CD14-positive monocyte (primary cell): ENCODE results near the gene MRPS18A. TPM values are rescaled to one million over a fixed set of nuclear protein-coding genes. Genes with fewer than 3 reads are reported as not detected.

Source experiments
- DNase-seq, 3 donors: peaks; one replicate each; pipeline ENCODE4 v3.0.0-alpha.2; 2011 to 2022
- H2AFZ ChIP-seq: 2 replicates; pipeline ENCODE4 v1.6.0; 2012; ENCODE audit warnings: mild to moderate bottlenecking, low read depth, low read length, inconsistent platforms; ENCODE audit not compliant: insufficient read depth, poor library complexity, severe bottlenecking
- H3K27ac ChIP-seq, 2 donors: 1 replicate in 1 of 2; 2 replicates in 1 of 2; pipeline ENCODE4 v1.5.1; 2012 to 2013; ENCODE audit warnings: low read length in 2 of 2, control low read depth in 1 of 2, inconsistent platforms in 1 of 2, low read depth in 1 of 2, mild to moderate bottlenecking in 1 of 2
- H3K27me3 ChIP-seq, 2 donors: one replicate each; pipeline versions ENCODE4 v1.6.0 to v1.6.1; 2011 to 2013; ENCODE audit warnings: low read length in 2 of 2; ENCODE audit not compliant: control insufficient read depth in 2 of 2, insufficient read depth in 2 of 2
- H3K36me3 ChIP-seq, 2 donors: replicated peaks in 1 of 2; 1 replicate in 1 of 2; 2 replicates in 1 of 2; pipeline versions ENCODE4 v1.5.1 to v1.6.1; 2012 to 2013; ENCODE audit warnings: low read length in 2 of 2, control low read depth in 1 of 2, inconsistent platforms in 1 of 2, mild to moderate bottlenecking in 1 of 2; ENCODE audit not compliant: insufficient read depth in 2 of 2, control insufficient read depth in 1 of 2
- H3K4me1 ChIP-seq, 2 donors: 1 replicate in 1 of 2; 2 replicates in 1 of 2; pipeline versions ENCODE4 v1.5.1 to v1.6.1; 2012 to 2013; ENCODE audit warnings: low read length in 2 of 2, control low read depth in 1 of 2, inconsistent platforms in 1 of 2, mild to moderate bottlenecking in 1 of 2, moderate library complexity in 1 of 2; ENCODE audit not compliant: insufficient read depth in 2 of 2, control insufficient read depth in 1 of 2
- H3K4me2 ChIP-seq: replicated peaks from 2 replicates; pipeline ENCODE3; 2012; ENCODE audit warnings: low read length, moderate library complexity, mild to moderate bottlenecking; ENCODE audit not compliant: poor library complexity, severe bottlenecking; ENCODE audit errors: extremely low read depth
- H3K4me3 ChIP-seq, 3 experiments: fragments of 200-600 bp in 1 of 3; sonication (generic) in 1 of 3; replicated peaks in 1 of 3; 1 replicate in 2 of 3; 2 replicates in 1 of 3; pipeline ENCODE4 v1.5.1; 2011 to 2013; ENCODE audit warnings: low read length in 3 of 3, mild to moderate bottlenecking in 3 of 3, control low read depth in 2 of 3, low read depth in 2 of 3, inconsistent platforms in 1 of 3, moderate library complexity in 1 of 3
- H3K79me2 ChIP-seq: 2 replicates; pipeline ENCODE4 v1.6.0; 2012; ENCODE audit warnings: mild to moderate bottlenecking, control low read depth, inconsistent platforms, low read length, moderate library complexity; ENCODE audit not compliant: insufficient read depth
- H3K9ac ChIP-seq: 2 replicates; pipeline ENCODE4 v1.6.0; 2017; ENCODE audit warnings: low read length, mild to moderate bottlenecking; ENCODE audit not compliant: insufficient read depth, poor library complexity, severe bottlenecking
- H3K9me3 ChIP-seq, 2 donors: replicated peaks in 1 of 2; 1 replicate in 1 of 2; 2 replicates in 1 of 2; pipeline versions ENCODE4 v1.5.1 to v1.6.1; 2012 to 2013; ENCODE audit warnings: low read length in 2 of 2, control low read depth in 1 of 2; ENCODE audit not compliant: control insufficient read depth in 1 of 2, insufficient read depth in 1 of 2
- H4K20me1 ChIP-seq: 2 replicates; pipeline ENCODE4 v1.6.0; 2012; ENCODE audit warnings: mild to moderate bottlenecking, low read length, control low read depth, moderate library complexity; ENCODE audit not compliant: insufficient read depth
- H3K27ac Mint-ChIP-seq, 7 donors: one replicate each; pipeline ENCODE4 v1.8.0; 2020; ENCODE audit warnings: mild to moderate bottlenecking in 7 of 7, mixed read lengths in 7 of 7, moderate library complexity in 6 of 7, inconsistent platforms in 2 of 7
- H3K27me3 Mint-ChIP-seq, 3 donors: one replicate each; pipeline ENCODE4 v1.8.0; 2021 to 2022; ENCODE audit warnings: low read depth in 3 of 3, mild to moderate bottlenecking in 3 of 3, mixed read lengths in 3 of 3, moderate library complexity in 3 of 3, inconsistent platforms in 1 of 3
- H3K36me3 Mint-ChIP-seq, 2 donors: one replicate each; pipeline ENCODE4 v1.8.0; 2020; ENCODE audit warnings: mixed read lengths in 2 of 2, inconsistent platforms in 1 of 2, mild to moderate bottlenecking in 1 of 2
- H3K4me1 Mint-ChIP-seq: one replicate; pipeline ENCODE4 v1.8.0; 2020; ENCODE audit warnings: mild to moderate bottlenecking, mixed read lengths
- H3K4me3 Mint-ChIP-seq, 2 donors: one replicate each; pipeline ENCODE4 v1.8.0; 2020; ENCODE audit warnings: mild to moderate bottlenecking in 2 of 2, mixed read lengths in 2 of 2, moderate library complexity in 1 of 2
- H3K9me3 Mint-ChIP-seq, 7 donors: one replicate each; pipeline ENCODE4 v1.8.0; 2020 to 2022; ENCODE audit warnings: mixed read lengths in 7 of 7, mild to moderate bottlenecking in 6 of 7, moderate library complexity in 6 of 7, inconsistent platforms in 2 of 7
- WGBS: methylation state at CpG from one replicate; pipeline ENCODE4 v1.1.5; 2013; ENCODE audit warnings: missing lambda C conversion rate; ENCODE audit not compliant: insufficient coverage; 5-methylcytosine and 5-hydroxymethylcytosine counted together
- intact Hi-C, 2 donors: fragments of 100-400 bp; cut with micrococcal nuclease; formaldehyde crosslinking; loops; one replicate each; pipeline versions ENCODE4 v1.15.0 to v1.15.1; 2023
- polyA plus RNA-seq, 3 donors: library from polyadenylated mRNA; depleted of rRNA in 1 of 3; unstranded in 2 of 3; stranded (reverse) in 1 of 3; fragments of 300-500 nt in 2 of 3; fragments of >200 nt in 1 of 3; fragmentation: Illumina TruSeq in 2 of 3; gene quantifications; 1 replicate in 2 of 3; 2 replicates in 1 of 3; pipeline ENCODE4 v1.2.3, GENCODE V29; 2012 to 2021
- TF ChIP-seq, protein P1 (sequence below): fragments of 200-600 bp; IDR thresholded peaks from one replicate; pipeline ENCODE4 v1.8.0; 2022; ENCODE audit warnings: antibody characterized with exemption, mild to moderate bottlenecking

Gene MRPS18A
- polyA plus RNA-seq, 3 donors = 17.3 to 45.3 (median 41.4) TPM

DNA sequence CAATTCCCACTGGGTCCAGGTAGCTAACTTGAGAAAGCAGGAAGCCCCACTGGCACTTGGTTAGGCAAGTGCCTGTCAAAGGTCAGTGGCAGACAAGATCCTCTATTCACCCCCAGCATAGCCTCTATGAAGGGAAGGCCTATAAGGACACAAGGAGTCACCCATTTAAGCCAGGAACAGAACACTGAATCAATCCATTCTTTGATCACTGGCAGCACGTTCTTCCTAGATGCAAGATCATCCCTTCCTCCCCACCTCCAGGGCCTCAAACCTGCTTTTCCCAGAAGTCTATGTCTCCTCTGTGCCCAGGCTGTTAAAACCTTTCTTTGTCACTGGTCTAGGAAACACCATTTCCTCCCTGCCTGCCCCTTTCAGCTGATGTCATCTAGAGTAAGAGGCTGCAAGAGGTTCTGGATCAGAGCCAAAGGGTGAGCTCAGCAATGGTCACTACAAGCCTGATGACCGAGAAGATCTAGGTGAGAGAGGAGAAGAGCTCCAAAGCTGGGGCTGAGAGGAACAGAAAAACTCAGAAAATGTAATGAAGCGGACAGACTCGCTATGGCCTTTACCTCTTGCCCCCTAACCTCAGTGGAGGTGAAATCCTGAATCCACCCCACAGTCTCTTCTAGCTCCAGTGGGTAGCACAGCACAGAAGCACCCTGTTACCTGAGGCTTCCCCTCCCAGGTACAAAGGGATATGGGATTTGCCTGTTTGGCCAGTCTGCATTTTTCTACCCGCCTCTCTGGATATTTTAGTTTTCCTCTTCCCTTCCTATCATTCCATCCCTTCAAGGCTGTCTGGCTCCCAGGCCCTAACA lies 60.4 kb downstream of the MRPS18A start:
- Histone ChIP-seq H3K4me3 (peak overlapping the region in 1 of 3 experiments; percentile 95), H3K4me2 (peak overlapping the region; percentile 86), H3K4me1 (peaks cover 44 to 52% of the 10 kb centered on the region in 2 donors), H3K36me3 (peaks cover 38 to 41% of the 10 kb centered on the region in 2 donors), H3K9ac (peak overlapping the region; percentile 85), H3K9me3 (no peaks in the 10 kb centered on the region), H3K79me2 (peaks cover 39% of the 10 kb centered on the region), H4K20me1 (peaks cover 38% of the 10 kb centered on the region), H2AFZ (no peak overlapping the region), H3K27me3 (no peaks in the 10 kb centered on the region), H3K27ac (peak overlapping the region; percentile 69 to 85)
- WGBS = 10% methylated on average over 2 of the region's 5 CpGs
- intact Hi-C loops = loop anchor here (5.0 kb wide), 2 partner anchors 50 to 620 kb away; partner anchors contain the start of genes HSP90AB1 (in 1 of the 2), POLH (in 1 of the 2) and XPO5 (in 1 of the 2)
- Mint-ChIP-seq H3K4me3 (peak overlapping the region; percentile 43 to 85), H3K9me3 (no peaks in the 10 kb centered on the region), H3K27me3 (peaks cover 0 to 1% (median 0%) of the 10 kb centered on the region in 3 donors), H3K4me1 (peaks cover 42% of the 10 kb centered on the region), H3K36me3 (peaks cover 41 to 47% of the 10 kb centered on the region in 2 donors), H3K27ac (peak overlapping the region; percentile 94 to 99 (median 98))
- DNase-seq = peak; percentile 88 to 94 (median 92)
- TF ChIP-seq, protein P1, sequence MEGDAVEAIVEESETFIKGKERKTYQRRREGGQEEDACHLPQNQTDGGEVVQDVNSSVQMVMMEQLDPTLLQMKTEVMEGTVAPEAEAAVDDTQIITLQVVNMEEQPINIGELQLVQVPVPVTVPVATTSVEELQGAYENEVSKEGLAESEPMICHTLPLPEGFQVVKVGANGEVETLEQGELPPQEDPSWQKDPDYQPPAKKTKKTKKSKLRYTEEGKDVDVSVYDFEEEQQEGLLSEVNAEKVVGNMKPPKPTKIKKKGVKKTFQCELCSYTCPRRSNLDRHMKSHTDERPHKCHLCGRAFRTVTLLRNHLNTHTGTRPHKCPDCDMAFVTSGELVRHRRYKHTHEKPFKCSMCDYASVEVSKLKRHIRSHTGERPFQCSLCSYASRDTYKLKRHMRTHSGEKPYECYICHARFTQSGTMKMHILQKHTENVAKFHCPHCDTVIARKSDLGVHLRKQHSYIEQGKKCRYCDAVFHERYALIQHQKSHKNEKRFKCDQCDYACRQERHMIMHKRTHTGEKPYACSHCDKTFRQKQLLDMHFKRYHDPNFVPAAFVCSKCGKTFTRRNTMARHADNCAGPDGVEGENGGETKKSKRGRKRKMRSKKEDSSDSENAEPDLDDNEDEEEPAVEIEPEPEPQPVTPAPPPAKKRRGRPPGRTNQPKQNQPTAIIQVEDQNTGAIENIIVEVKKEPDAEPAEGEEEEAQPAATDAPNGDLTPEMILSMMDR = no peak

DNA sequence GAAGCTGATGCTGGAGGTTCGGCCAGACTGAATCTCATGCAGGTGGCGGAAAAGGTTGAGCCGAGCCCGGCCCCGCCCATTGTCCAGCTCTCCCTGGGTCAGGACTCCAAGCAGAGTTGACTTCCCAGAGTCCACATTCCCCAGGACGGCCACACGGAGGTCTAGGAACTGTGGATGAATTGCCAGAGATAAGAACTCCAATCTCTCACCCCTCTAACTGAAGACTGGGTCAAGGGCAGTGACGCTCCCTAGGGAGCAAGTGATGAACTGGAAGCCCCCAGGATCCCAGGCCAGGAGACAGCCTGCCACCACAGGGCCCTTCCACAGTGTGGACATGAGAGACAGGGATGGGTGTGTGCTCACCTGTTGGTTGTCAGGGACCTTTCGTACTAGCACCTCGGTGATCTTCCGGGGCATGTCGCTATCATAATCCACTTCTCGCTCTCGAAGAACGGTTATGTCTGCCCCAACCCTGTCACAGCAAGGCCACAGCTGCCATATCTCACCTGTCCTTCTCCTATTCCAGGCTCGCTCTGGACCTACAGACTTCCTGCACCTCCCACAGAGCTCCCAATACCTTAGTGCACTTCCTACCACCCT lies 62.1 kb downstream of the MRPS18A start:
- peaks cover 39% of the 10 kb centered on the region for H3K79me2 ChIP-seq
- Mint-ChIP-seq H3K9me3 (no peaks in the 10 kb centered on the region), H3K27me3 (peaks cover 0 to 1% (median 0%) of the 10 kb centered on the region in 3 donors), H3K4me1 (peaks cover 33% of the 10 kb centered on the region), H3K4me3 (no peak overlapping the region), H3K36me3 (peaks cover 54 to 64% of the 10 kb centered on the region in 2 donors), H3K27ac (peak overlapping the region in 6 of 7 donors; percentile 46 to 98 (median 78))
- H3K27me3 ChIP-seq = no peaks in the 10 kb centered on the region
- intact Hi-C loops = loop anchor here (5.0 kb wide), 2 partner anchors 48 to 622 kb away; partner anchors contain the start of genes HSP90AB1 (in 1 of the 2), POLH (in 1 of the 2) and XPO5 (in 1 of the 2)
- H3K36me3 ChIP-seq = peaks cover 56 to 58% of the 10 kb centered on the region in 2 donors
- 98% methylated on average over 14 of the region's 16 CpGs for WGBS
- no peak overlapping the region for H3K4me3 ChIP-seq
- no peak overlapping the region for H3K4me2 ChIP-seq
- peak overlapping the region in 1 of 2 donors; percentile 85 for H3K27ac ChIP-seq
- TF ChIP-seq, protein P1 = no peak
- H4K20me1 ChIP-seq = peaks cover 46% of the 10 kb centered on the region
- H3K9me3 ChIP-seq = no peaks in the 10 kb centered on the region
- H2AFZ ChIP-seq = no peak overlapping the region
- peaks cover 32 to 41% of the 10 kb centered on the region in 2 donors for H3K4me1 ChIP-seq
- no peak overlapping the region for H3K9ac ChIP-seq
- DNase-seq = no peak
